Adrenal gland (tissue), 12 donors: ENCODE results near the gene STXBP1. TPM values are rescaled to one million over a fixed set of nuclear protein-coding genes. Genes with fewer than 3 reads are reported as not detected.

ENCODE experiments used
- DNase-seq, 7 donors: peaks; one replicate each; pipeline ENCODE4 v3.0.0-alpha.2; 2019 to 2020
- H3K27ac ChIP-seq, 5 donors: fragments of 200-600 bp; sonication (generic) in 4 of 5; 1 replicate in 3 of 5; 2 replicates in 2 of 5; pipeline versions ENCODE4 v1.5.1 to v1.8.0; 2016 to 2020; ENCODE audit warnings: mild to moderate bottlenecking in 1 of 5
- H3K27me3 ChIP-seq: fragments of 200-600 bp; 2 replicates; pipeline ENCODE4 v1.8.0; 2021
- H3K36me3 ChIP-seq, 2 donors: fragments of 200-600 bp; replicated peaks in 1 of 2; 1 replicate in 1 of 2; 2 replicates in 1 of 2; pipeline versions ENCODE4 v1.5.1 to v1.8.0; 2018 to 2022
- H3K4me1 ChIP-seq, 2 donors: fragments of 200-600 bp; replicated peaks in 1 of 2; 1 replicate in 1 of 2; 2 replicates in 1 of 2; pipeline versions ENCODE4 v1.5.1 to v1.8.0; 2018 to 2021
- H3K4me3 ChIP-seq, 4 donors: fragments of 200-600 bp; sonication (generic) in 3 of 4; one replicate each; pipeline ENCODE4 v1.5.1; 2016 to 2018
- H3K9me3 ChIP-seq, 3 donors: fragments of 200-600 bp; sonication (generic) in 1 of 3; replicated peaks in 1 of 3; 1 replicate in 2 of 3; 2 replicates in 1 of 3; pipeline versions ENCODE4 v1.5.1 to v1.8.0; 2016 to 2021
- POLR2A ChIP-seq, 2 donors: fragments of 450-650 bp; IDR thresholded peaks; one replicate each; pipeline ENCODE4 v1.6.1; 2017; ENCODE audit warnings: antibody characterized with exemption in 2 of 2, mild to moderate bottlenecking in 2 of 2, moderate library complexity in 1 of 2
- WGBS, 4 donors: extraction: QIAGEN DNeasy Blood & Tissue Kit in 2 of 4; methylation state at CpG; one replicate each; pipeline versions ENCODE4 v1.1.5 to v1.1.7; 2013 to 2017; 5-methylcytosine and 5-hydroxymethylcytosine counted together
- intact Hi-C, 2 donors: fragments of 100-400 bp; cut with DNase I; formaldehyde crosslinking; loops; one replicate each; pipeline versions ENCODE4 v1.14.1 to v1.15.0; 2022 to 2023
- polyA plus RNA-seq, 3 donors: library from polyadenylated mRNA; stranded (reverse); fragments of 200-250 nt in 2 of 3; fragments of 350-450 nt in 1 of 3; fragmentation: Illumina TruSeq in 1 of 3; extraction: RNeasy Lipid Tissue Mini Kit (QIAGEN cat#74804) in 1 of 3; gene quantifications; one replicate each; pipeline ENCODE4 v1.2.3, GENCODE V29; 2013 to 2014
- total RNA-seq, 9 donors: library from RNA; depleted of rRNA in 4 of 9; stranded (reverse); fragments of >200 nt in 4 of 9; fragments of 120-200 nt in 1 of 9; fragmentation: NEBNext Ultra II Directional in 1 of 9; extraction: Animal tissue kit (Norgen Biotek cat#: 25700) in 1 of 9; gene quantifications; one replicate each; pipeline versions ENCODE4 v1.1.0 to v1.2.4, GENCODE V29; 2013 to 2023
- TF ChIP-seq, protein P1 (sequence below), 6 experiments: fragments of 450-650 bp in 4 of 6; fragments of 200-600 bp in 2 of 6; sonication (generic) in 1 of 6; IDR thresholded peaks; 1 replicate in 5 of 6; 2 replicates in 1 of 6; pipeline versions ENCODE4 v1.5.1 to v1.8.0; 2016 to 2021; ENCODE audit warnings: antibody characterized with exemption in 6 of 6, mild to moderate bottlenecking in 2 of 6, moderate library complexity in 1 of 6
- donor health status: healthy with polysubstance abuse.
- donor health status: Bipolar disorder and iron deficiency.
- donor health status: DM: yes; HTN: yes; CAD: no.
- donor health status: DM: no; HTN: no; CAD: no.
- donor health status: DM: no; HTN: no; CAD: no.
- donor health status: DM: yes; HTN: yes; CAD: no.

Gene STXBP1
- total and polyA plus RNA-seq, 12 donors, result 15.4 to 169 (median 59.6) TPM

DNA sequence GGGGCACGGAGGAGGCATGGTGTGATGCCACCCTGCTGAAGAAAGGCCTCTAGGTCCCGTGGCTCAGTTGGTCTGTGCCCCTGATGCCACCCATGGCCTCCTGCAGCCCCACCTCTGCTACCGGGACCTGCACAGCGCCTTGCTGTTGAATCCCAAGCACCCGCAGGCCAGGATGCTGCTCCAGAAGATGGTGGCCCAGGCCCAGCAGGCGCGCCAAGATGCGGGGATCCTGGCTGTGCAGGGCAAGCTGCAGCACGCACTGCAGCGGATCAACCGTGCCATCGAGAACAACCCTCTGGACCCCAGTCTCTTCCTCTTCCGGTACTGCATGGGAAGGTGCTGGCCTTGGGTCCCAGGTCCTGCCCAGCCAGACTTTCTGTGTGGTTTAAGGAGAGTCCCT is 110.9 kb downstream of the STXBP1 start:
- Histone ChIP-seq H3K36me3 (no peaks in the 10 kb centered on the region), H3K27me3 (no peaks in the 10 kb centered on the region), H3K4me3 (no peak overlapping the region), H3K27ac (no peak overlapping the region), H3K9me3 (no peaks in the 10 kb centered on the region), H3K4me1 (peaks cover 0 to under 1% of the 10 kb centered on the region in 2 donors)
- TF ChIP-seq POLR2A (IDR thresholded peaks at IDR 0.05), result no peak
- TF ChIP-seq, protein P1, sequence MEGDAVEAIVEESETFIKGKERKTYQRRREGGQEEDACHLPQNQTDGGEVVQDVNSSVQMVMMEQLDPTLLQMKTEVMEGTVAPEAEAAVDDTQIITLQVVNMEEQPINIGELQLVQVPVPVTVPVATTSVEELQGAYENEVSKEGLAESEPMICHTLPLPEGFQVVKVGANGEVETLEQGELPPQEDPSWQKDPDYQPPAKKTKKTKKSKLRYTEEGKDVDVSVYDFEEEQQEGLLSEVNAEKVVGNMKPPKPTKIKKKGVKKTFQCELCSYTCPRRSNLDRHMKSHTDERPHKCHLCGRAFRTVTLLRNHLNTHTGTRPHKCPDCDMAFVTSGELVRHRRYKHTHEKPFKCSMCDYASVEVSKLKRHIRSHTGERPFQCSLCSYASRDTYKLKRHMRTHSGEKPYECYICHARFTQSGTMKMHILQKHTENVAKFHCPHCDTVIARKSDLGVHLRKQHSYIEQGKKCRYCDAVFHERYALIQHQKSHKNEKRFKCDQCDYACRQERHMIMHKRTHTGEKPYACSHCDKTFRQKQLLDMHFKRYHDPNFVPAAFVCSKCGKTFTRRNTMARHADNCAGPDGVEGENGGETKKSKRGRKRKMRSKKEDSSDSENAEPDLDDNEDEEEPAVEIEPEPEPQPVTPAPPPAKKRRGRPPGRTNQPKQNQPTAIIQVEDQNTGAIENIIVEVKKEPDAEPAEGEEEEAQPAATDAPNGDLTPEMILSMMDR (IDR thresholded peaks at IDR 0.05), result no peak
- WGBS, 4 donors, result 89 to 96% (median 94%) methylated on average over 7 to 13 of the region's 13 CpGs
- intact Hi-C loops, result no loop called here
- no peak for DNase-seq

DNA sequence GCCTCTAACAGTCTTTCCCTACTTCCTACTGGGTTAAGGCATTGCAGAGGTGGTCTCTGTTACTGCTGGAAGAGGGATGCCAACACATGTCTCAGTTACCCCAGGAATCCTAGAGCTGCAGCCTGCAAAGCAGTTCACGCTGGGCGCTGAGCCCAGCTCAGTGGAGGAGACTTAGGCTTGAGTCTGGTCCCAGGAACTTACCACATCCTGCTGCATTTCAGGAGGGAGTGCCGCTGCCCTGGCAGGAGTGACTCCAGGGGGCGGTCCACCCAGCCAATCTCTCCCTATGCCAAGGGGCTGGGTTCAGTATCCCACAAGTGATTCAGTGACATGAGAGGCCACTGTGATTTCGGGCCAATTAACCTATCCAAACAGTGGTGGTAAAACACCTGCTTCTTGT is 111.4 kb downstream of the STXBP1 start:
- Histone ChIP-seq H3K27ac (no peak overlapping the region), H3K27me3 (no peaks in the 10 kb centered on the region), H3K4me3 (no peak overlapping the region), H3K36me3 (no peaks in the 10 kb centered on the region), H3K4me1 (no peaks in the 10 kb centered on the region), H3K9me3 (no peaks in the 10 kb centered on the region)
- no peak for DNase-seq
- TF ChIP-seq, protein P1 (IDR thresholded peaks at IDR 0.05), result no peak
- no peak for TF ChIP-seq POLR2A (IDR thresholded peaks at IDR 0.05)
- 89 to 100% (median 91%) methylated on average over 3 to 5 of the region's 5 CpGs for WGBS, 4 donors
- intact Hi-C loops, result no loop called here

DNA sequence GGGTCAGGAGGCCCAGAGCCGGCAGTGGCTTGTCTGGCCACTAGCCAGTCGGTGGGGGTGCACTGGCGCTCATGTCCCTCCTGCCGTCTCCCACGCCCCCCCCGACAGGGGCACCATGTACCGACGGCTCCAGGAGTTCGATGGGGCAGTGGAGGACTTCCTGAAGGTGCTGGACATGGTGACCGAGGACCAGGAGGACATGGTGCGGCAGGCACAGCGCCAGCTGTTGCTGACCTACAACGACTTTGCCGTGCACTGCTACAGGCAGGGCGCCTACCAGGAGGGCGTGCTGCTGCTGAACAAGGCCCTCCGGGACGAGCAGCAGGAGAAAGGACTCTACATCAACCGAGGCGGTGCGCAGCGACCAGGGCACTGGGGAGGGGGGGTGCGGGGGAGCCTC is 111.9 kb downstream of the STXBP1 start:
- Histone ChIP-seq H3K4me1 (no peaks in the 10 kb centered on the region), H3K4me3 (no peak overlapping the region), H3K36me3 (no peaks in the 10 kb centered on the region), H3K27ac (no peak overlapping the region), H3K9me3 (no peaks in the 10 kb centered on the region), H3K27me3 (no peaks in the 10 kb centered on the region)
- intact Hi-C loops, result no loop called here
- WGBS, 4 donors, result 46 to 63% (median 61%) methylated on average over 14 to 23 of the region's 23 CpGs
- no peak for DNase-seq
- TF ChIP-seq POLR2A (IDR thresholded peaks at IDR 0.05), result no peak
- TF ChIP-seq, protein P1 (IDR thresholded peaks at IDR 0.05), result no peak

DNA sequence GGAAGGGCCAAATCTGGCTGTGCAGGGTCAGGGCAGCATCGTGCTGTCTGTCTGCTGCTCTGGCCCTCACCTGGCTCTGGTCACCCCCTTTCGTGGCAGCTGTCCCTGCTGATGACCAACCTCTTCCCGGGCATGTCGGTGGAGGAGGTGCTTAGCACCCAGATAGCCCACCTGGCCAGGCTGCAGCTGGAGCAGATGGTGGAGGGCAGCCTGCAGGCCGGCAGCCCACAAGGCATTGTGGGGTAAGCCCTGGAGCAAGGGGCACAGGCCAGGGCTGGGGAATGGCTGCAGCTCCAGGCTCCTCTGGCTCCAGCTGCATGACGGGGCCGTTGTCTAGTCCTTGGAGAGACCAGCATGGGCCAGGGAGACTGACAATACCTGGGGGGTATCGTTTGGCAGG is 114.8 kb downstream of the STXBP1 start:
- Histone ChIP-seq H3K27ac (no peak overlapping the region), H3K4me1 (peaks cover 0 to 5% of the 10 kb centered on the region in 2 donors), H3K36me3 (peaks cover 0 to 7% of the 10 kb centered on the region in 2 donors), H3K27me3 (no peaks in the 10 kb centered on the region), H3K9me3 (no peaks in the 10 kb centered on the region), H3K4me3 (no peak overlapping the region)
- WGBS, 4 donors, result 73 to 94% (median 83%) methylated on average over 3 to 8 of the region's 8 CpGs
- DNase-seq, result no peak
- TF ChIP-seq, protein P1 (IDR thresholded peaks at IDR 0.05), result no peak
- TF ChIP-seq POLR2A (IDR thresholded peaks at IDR 0.05), result no peak
- intact Hi-C loops, result no loop called here
